Endothelial cell (in vitro differentiated cells): ENCODE results near the gene PHACTR1. TPM values are rescaled to one million over a fixed set of nuclear protein-coding genes. Genes with fewer than 3 reads are reported as not detected.

ENCODE experiments used
- DNase-seq: peaks from one replicate; pipeline ENCODE4 v3.0.0; 2021; ENCODE audit warnings: low spot score
- H3K27ac Mint-ChIP-seq: one replicate; pipeline ENCODE4 v1.8.0; 2021; ENCODE audit warnings: mixed read lengths, inconsistent platforms; ENCODE audit not compliant: unreplicated experiment
- H3K27me3 Mint-ChIP-seq: one replicate; pipeline ENCODE4 v1.8.0; 2021; ENCODE audit warnings: mild to moderate bottlenecking, moderate library complexity, mixed read lengths, inconsistent platforms; ENCODE audit not compliant: unreplicated experiment
- H3K36me3 Mint-ChIP-seq: one replicate; pipeline ENCODE4 v1.8.0; 2021; ENCODE audit warnings: mild to moderate bottlenecking, low read depth, mixed read lengths, inconsistent platforms; ENCODE audit not compliant: unreplicated experiment
- H3K4me1 Mint-ChIP-seq: one replicate; pipeline ENCODE4 v1.8.0; 2021; ENCODE audit warnings: mild to moderate bottlenecking, mixed read lengths, inconsistent platforms; ENCODE audit not compliant: unreplicated experiment
- H3K4me3 Mint-ChIP-seq: one replicate; pipeline ENCODE4 v1.8.0; 2021; ENCODE audit warnings: mild to moderate bottlenecking, mixed read lengths, inconsistent platforms; ENCODE audit not compliant: unreplicated experiment
- H3K9me3 Mint-ChIP-seq: one replicate; pipeline ENCODE4 v1.8.0; 2021; ENCODE audit warnings: mixed read lengths, inconsistent platforms; ENCODE audit not compliant: unreplicated experiment
- total RNA-seq: library from RNA; stranded (reverse); fragmentation: NEBNext Ultra II Directional; extraction: Animal tissue kit (Norgen Biotek cat#: 25700); gene quantifications from one replicate; pipeline ENCODE4 v1.2.1, GENCODE V29; 2021; ENCODE audit not compliant: unreplicated experiment
- TF ChIP-seq, protein P1 (sequence below): fragments of 200-600 bp; sonication (generic); IDR thresholded peaks from one replicate; pipeline ENCODE4 v1.5.0; 2021; ENCODE audit warnings: antibody characterized with exemption; ENCODE audit not compliant: unreplicated experiment

Gene PHACTR1
- total RNA-seq, 1 donor from 2014 or later: 39.9 TPM

DNA sequence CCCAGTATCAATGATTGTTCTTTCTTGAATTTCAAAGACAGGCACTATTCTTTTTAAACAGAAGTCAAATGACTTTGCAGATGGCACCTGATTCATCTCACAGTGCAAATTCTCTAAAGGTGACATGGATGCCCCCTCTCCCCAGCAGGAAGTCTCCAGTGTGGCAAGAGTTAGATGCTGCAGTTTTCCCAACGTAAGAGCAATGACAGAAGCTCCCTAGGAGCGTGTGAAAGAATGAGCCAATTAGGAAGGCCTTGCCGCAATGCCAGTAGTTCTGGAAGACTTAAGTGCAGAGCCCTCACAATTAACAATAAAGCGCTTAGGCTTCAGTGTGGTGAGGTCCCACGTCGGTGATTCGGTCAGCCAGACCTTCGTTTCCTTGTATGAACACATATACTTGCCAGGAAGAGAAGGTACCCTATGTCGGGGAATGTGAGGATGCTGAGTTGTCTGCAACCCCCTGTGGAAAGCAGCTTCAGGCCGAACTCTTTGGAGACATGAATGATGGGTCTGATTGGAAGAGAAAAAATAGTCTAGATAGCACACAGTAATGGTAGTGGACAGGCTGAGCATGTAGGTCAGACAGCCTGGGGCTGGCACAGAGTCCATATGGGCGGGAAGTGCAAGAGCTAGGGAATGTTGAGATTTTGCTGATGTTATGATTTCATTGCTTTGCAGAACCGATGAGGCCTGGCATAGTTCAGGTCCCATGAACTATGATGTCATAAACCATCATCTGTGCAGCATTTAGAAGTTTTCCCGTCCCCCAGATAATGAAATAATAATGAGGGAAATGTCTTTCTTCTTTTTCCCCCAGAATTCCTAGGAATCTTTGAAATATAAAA, 132.6 kb downstream of the PHACTR1 start:
- Mint-ChIP-seq H3K4me1 (no peaks in the 10 kb centered on the region), H3K36me3 (no peaks in the 10 kb centered on the region), H3K4me3 (no peak overlapping the region), H3K27ac (no peak overlapping the region), H3K9me3 (no peaks in the 10 kb centered on the region), H3K27me3 (no peaks in the 10 kb centered on the region)
- DNase-seq: no peak
- TF ChIP-seq, protein P1, sequence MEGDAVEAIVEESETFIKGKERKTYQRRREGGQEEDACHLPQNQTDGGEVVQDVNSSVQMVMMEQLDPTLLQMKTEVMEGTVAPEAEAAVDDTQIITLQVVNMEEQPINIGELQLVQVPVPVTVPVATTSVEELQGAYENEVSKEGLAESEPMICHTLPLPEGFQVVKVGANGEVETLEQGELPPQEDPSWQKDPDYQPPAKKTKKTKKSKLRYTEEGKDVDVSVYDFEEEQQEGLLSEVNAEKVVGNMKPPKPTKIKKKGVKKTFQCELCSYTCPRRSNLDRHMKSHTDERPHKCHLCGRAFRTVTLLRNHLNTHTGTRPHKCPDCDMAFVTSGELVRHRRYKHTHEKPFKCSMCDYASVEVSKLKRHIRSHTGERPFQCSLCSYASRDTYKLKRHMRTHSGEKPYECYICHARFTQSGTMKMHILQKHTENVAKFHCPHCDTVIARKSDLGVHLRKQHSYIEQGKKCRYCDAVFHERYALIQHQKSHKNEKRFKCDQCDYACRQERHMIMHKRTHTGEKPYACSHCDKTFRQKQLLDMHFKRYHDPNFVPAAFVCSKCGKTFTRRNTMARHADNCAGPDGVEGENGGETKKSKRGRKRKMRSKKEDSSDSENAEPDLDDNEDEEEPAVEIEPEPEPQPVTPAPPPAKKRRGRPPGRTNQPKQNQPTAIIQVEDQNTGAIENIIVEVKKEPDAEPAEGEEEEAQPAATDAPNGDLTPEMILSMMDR: no peak

DNA sequence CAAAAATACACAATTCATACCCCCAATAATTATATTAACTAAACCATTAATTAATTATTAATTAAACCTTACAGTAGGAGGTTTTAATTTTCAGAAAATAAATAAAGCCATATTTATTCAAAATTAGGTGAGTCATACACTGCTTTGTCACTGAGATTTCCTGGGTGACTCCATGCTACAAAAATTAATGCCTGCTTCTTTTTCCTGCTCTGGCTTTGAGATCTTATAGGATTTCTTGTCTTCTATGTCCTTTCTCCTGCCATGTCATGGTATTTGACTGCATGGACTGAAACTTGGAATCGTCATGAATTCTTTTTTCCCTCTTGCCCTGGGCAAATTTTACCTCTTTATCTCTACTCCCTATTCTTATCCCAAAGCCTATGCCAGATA, 133.2 kb downstream of the PHACTR1 start:
- Mint-ChIP-seq H3K4me3 (no peak overlapping the region), H3K36me3 (no peaks in the 10 kb centered on the region), H3K27ac (no peak overlapping the region), H3K9me3 (no peaks in the 10 kb centered on the region), H3K27me3 (no peaks in the 10 kb centered on the region), H3K4me1 (no peaks in the 10 kb centered on the region)
- no peak for DNase-seq
- TF ChIP-seq, protein P1: no peak

DNA sequence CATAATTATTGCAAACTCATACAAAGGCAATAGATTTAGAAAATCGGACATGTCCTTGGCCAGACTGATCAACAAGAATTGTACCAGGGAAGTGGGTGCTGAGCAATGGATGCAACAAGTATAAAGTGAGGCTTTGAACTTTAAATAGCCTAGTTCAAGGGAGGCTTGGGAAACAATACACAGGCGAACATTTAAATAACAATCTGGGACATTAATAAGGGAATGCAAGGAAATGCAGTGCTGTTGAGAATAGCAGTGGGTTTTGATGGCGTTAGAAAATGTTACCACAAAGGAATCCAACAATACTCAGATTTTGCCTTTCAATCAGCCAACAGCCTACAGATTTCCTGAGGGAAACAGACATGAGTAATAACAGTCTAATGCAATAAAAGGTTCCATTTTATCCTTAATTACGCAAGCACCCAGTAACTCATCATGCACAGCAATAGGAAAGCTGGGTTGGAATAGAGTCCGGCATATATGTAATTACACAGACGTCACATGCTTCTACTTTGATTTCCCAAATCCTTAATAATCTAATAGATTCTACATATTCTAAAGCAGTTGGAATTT, 134.6 kb downstream of the PHACTR1 start:
- Mint-ChIP-seq H3K4me1 (no peaks in the 10 kb centered on the region), H3K4me3 (no peak overlapping the region), H3K27ac (no peak overlapping the region), H3K27me3 (no peaks in the 10 kb centered on the region), H3K9me3 (no peaks in the 10 kb centered on the region), H3K36me3 (no peaks in the 10 kb centered on the region)
- TF ChIP-seq, protein P1: no peak
- DNase-seq: no peak

DNA sequence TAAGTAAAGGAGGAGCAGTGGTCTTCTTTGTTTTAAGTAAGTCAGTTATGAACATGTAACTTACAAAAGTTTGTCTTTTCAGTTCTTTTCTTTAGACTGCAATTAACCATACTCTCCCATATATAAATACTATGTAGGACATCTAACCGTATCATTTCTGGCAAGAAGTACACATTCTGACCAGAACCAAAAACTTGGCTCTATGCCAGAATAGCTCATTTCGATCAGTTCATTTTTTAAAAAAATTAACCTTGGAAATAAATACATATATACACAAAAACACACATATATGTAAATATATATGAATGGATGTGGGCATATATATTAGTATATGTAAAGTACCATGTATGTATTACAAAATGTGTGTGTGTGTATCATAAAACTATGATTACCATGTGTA, 145.0 kb downstream of the PHACTR1 start:
- Mint-ChIP-seq H3K27me3 (no peaks in the 10 kb centered on the region), H3K36me3 (no peaks in the 10 kb centered on the region), H3K4me3 (no peak overlapping the region), H3K27ac (no peak overlapping the region), H3K4me1 (peaks cover 5% of the 10 kb centered on the region), H3K9me3 (no peaks in the 10 kb centered on the region)
- TF ChIP-seq, protein P1: no peak
- DNase-seq: no peak

DNA sequence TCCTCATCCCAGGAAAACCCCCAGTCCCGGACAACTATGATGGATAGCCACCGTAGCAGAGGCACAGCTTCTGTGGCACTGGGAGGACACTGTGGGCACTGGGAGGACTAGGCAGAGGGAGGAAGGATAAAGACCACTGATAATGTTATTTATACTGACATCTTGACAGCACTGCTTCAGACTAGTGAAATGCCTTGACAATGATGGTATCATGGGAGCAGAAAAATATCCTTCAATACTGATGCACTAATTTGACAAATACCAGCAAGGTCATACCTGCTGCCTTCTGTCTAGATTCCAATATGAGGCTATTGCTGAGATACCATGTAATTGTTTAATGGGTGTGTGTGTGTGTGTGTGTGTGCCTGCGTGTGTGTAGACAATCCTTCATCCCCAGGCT, 148.6 kb downstream of the PHACTR1 start:
- TF ChIP-seq, protein P1: no peak
- no peaks in the 10 kb centered on the region for H3K27me3 Mint-ChIP-seq
- peaks cover 5% of the 10 kb centered on the region for H3K4me1 Mint-ChIP-seq
- no peaks in the 10 kb centered on the region for H3K36me3 Mint-ChIP-seq
- DNase-seq: no peak
- no peak overlapping the region for H3K4me3 Mint-ChIP-seq
- H3K9me3 Mint-ChIP-seq: no peaks in the 10 kb centered on the region
- H3K27ac Mint-ChIP-seq: no peak overlapping the region
